Spleen (tissue), 7 donors: ENCODE data around the gene ITGB5.

Experiments used
- CTCF ChIP-seq, 11 experiments: fragments of 200-600 bp in 7 of 11; fragments of 450-650 bp in 4 of 11; sonication (generic) in 4 of 11; IDR thresholded peaks in 8 of 11; conservative IDR thresholded peaks in 3 of 11; 1 replicate in 7 of 11; 2 replicates in 4 of 11; pipeline versions ENCODE4 v1.4.0 to v1.8.0; 2016 to 2021; ENCODE audit warnings: antibody characterized with exemption in 11 of 11, inconsistent platforms in 4 of 11, mild to moderate bottlenecking in 1 of 11
- POLR2A ChIP-seq, 3 donors: fragments of 450-650 bp; IDR thresholded peaks; one replicate each; pipeline ENCODE4 v1.5.1; 2017; ENCODE audit warnings: antibody characterized with exemption in 3 of 3, mild to moderate bottlenecking in 1 of 3
- donor health status: DM: no; HTN: no; CAD: no; lungs with moderate emphysema.
- donor health status: DM: no; HTN: no; CAD: no.
- donor health status: DM: no; HTN: no; CAD: no.

DNA sequence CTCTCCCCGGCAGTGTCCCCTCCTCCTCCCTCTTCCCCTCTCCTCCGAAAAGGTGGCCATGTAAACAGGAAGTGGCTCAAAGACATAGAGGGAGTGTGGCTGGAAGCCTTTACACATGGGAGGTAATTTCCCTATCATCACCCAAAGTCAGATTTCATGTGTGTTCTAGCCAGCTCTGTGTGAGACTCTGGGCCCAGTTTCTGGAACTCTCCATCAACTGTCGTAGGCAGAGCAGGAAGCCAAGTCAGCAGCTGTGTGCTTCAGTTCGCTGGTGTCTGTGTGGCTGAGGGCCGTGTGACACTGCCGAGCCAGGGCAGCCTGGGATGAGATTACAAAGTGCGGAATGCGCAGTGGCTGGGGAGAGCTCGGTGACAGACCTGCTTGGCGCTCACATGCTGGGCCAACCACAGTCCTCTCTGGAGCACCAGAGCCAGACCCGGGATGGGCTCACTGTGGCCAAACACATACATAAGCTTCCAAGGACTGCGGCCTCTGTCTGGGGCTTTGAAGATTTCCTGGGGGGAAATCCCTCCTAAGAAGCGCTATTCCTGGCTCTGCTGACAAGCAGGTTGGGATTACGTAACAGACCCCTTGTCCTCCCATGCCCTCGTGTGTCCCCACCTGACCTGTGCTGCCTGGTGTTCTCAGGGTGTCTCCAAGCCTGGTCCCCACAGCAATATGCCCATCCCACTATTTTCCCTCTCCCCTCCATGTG lies 106.2 kb downstream of the ITGB5 start:
- TF ChIP-seq CTCF (IDR thresholded peaks at IDR 0.05 in 8 of 11, conservative IDR thresholded peaks at IDR 0.05 in 3 of 11) (no peak), POLR2A (IDR thresholded peaks at IDR 0.05) (no peak)
